ENCODE data around the gene CARNS1. TPM values are rescaled to one million over a fixed set of nuclear protein-coding genes. Genes with fewer than 3 reads are reported as not detected.

Gene CARNS1
- total and polyA plus RNA-seq, 9 of the 15 experiments (the other 6 are each of a cell fraction or from before 2014, with no cell fraction given): 0.01 to 0.18 (median 0.06) TPM; not detected in 3

GRCh38 chr11:67393437-67393836 lies 22.0 kb upstream of the CARNS1 start (continued):
- TF ChIP-seq SAFB2 (IDR thresholded peaks at IDR 0.05; ENCODE audit: borderline replicate concordance, low read depth, low read length, severe bottlenecking): no peak
- no peak for TF ChIP-seq CBX5 (IDR thresholded peaks at IDR 0.05; ENCODE audit: borderline replicate concordance, low read depth)
- TF ChIP-seq ZNF589 (CRISPR knock-in tag; IDR thresholded peaks at IDR 0.05; ENCODE audit: low read depth): no peak
- no peak for TF ChIP-seq BMI1 (IDR thresholded peaks at IDR 0.05; ENCODE audit: low read length)

- H3K36me3 ChIP-seq (ENCODE audit: control insufficient read depth, insufficient read depth, low read length): peaks cover 53% of the 10 kb centered on the region
- H4K20me1 ChIP-seq (replicated peaks; ENCODE audit: control insufficient read depth, insufficient read depth, low read length): peaks cover 4% of the 10 kb centered on the region; the same call in 1 of the 2 replicates
- no TSS peak for BruUV-seq (replicated peaks)
These were observed 21.5 kb upstream of the CARNS1 start for GRCh38 chr11:67393990-67394389.

More at GRCh38 chr11:67393990-67394389, 21.5 kb upstream of the CARNS1 start:
- DNase-seq (ENCODE audit: extremely low read depth in 1 of 4, low spot score in 3 of 4) (no peak), ATAC-seq (no peak), FAIRE-seq (no peak)
- H3K27me3 ChIP-seq (ENCODE audit: control insufficient read depth in 2 of 2, insufficient read depth in 2 of 2, low read length in 2 of 2): no peaks in the 10 kb centered on the region
- in situ Hi-C loops (cut with MboI) (no loop called here), intact Hi-C loops (cut with micrococcal nuclease) (no loop called here)
- H2AFZ ChIP-seq (ENCODE audit: low read depth, low read length): no peak overlapping the region
- no peak overlapping the region for H3K27ac ChIP-seq (ENCODE audit: extremely low read depth, low read depth, low read length)
- TF ChIP-seq ZNF23 (CRISPR knock-in tag; IDR thresholded peaks at IDR 0.05) (no peak), HDAC6 (IDR thresholded peaks at IDR 0.05; ENCODE audit: low read depth, low read length) (no peak), ZNF263 (CRISPR knock-in tag; IDR thresholded peaks at IDR 0.05; ENCODE audit: borderline replicate concordance) (no peak), EZH2 (IDR thresholded peaks at IDR 0.05; ENCODE audit: borderline replicate concordance, low read depth, low read length) (no peak), SRSF7 (optimal IDR thresholded peaks at IDR 0.05; ENCODE audit: low read depth, low read length) (no peak), ZNF318 (IDR thresholded peaks at IDR 0.05; ENCODE audit: borderline replicate concordance in 1 of 2, low read depth in 1 of 2) (no peak), ZNF444 (CRISPR knock-in tag; IDR thresholded peaks at IDR 0.05) (no peak)
- CTCF ChIA-PET (ENCODE audit: low intra/inter-chr PET ratio): no interaction called here
- peaks cover 25% of the 10 kb centered on the region for H3K79me2 ChIP-seq (ENCODE audit: control insufficient read depth, insufficient read depth, low read length)
- 84% methylated on average over 5 of the region's 5 CpGs for WGBS (ENCODE audit: insufficient coverage, low coverage, missing lambda C conversion rate)
- no peak overlapping the region for H3K4me3 ChIP-seq
- POLR2A ChIA-PET: interaction anchor here (0.6 to 1.1 kb wide), 2 partner anchors 99 to 262 kb away, joined by 3 read pairs; no protein-coding TSS in a partner anchor
- no peaks in the 10 kb centered on the region for H3K9me3 ChIP-seq (replicated peaks; ENCODE audit: control insufficient read depth, insufficient read depth, low read depth, low read length)
- no peak overlapping the region for H3K4me2 ChIP-seq (ENCODE audit: insufficient read depth, low read length)
- H3K9ac ChIP-seq (ENCODE audit: insufficient read depth in 1 of 2, low read depth in 2 of 2, low read length in 2 of 2): peak overlapping the region in 1 of 2 experiments; percentile 5; a peak in 1 of 4 replicates
- peaks cover 8 to 72% of the 10 kb centered on the region in 2 experiments; a peak in 4 of 5 replicates for H3K4me1 ChIP-seq (replicated peaks in 1 of 2; ENCODE audit: control insufficient read depth in 2 of 2, insufficient read depth in 2 of 2, low read length in 2 of 2)
- peaks cover 3% of the 10 kb centered on the region for H3K9me1 ChIP-seq (ENCODE audit: control insufficient read depth, insufficient read depth, low read length)

All from K562 (cell line).